Nephron (organoid): Measurements from ENCODE around the gene SETD1B.
"Not testable (repeated sequence)": the region's sequence is repeated elsewhere in the genome, so short reads cannot be mapped to it uniquely, and the experiment has no call there.

Experiments used
- H3K27ac Mint-ChIP-seq, 3 experiments: 2 replicates each; pipeline ENCODE4 v1.8.0; 2020; ENCODE audit warnings: mixed read lengths in 3 of 3, mild to moderate bottlenecking in 2 of 3, moderate library complexity in 1 of 3
- H3K27me3 Mint-ChIP-seq: 2 replicates; pipeline ENCODE4 v1.8.0; 2021; ENCODE audit warnings: low read depth, mild to moderate bottlenecking, moderate library complexity, mixed read lengths
- H3K36me3 Mint-ChIP-seq: 2 replicates; pipeline ENCODE4 v1.8.0; 2020; ENCODE audit warnings: low read depth, mixed read lengths
- H3K4me1 Mint-ChIP-seq: 2 replicates; pipeline ENCODE4 v1.8.0; 2020; ENCODE audit warnings: mixed read lengths
- H3K4me3 Mint-ChIP-seq, 3 experiments: 2 replicates each; pipeline ENCODE4 v1.8.0; 2020; ENCODE audit warnings: mild to moderate bottlenecking in 3 of 3, mixed read lengths in 3 of 3, moderate library complexity in 2 of 3
- H3K9me3 Mint-ChIP-seq: 2 replicates; pipeline ENCODE4 v1.8.0; 2020; ENCODE audit warnings: mixed read lengths
- CTCF ChIP-seq, 3 experiments: fragments of 200-600 bp; sonication (generic); IDR thresholded peaks; one replicate each; pipeline ENCODE4 v1.5.0; 2021; ENCODE audit warnings: antibody characterized with exemption in 3 of 3; ENCODE audit not compliant: unreplicated experiment in 3 of 3

The SETD1B gene

DNA sequence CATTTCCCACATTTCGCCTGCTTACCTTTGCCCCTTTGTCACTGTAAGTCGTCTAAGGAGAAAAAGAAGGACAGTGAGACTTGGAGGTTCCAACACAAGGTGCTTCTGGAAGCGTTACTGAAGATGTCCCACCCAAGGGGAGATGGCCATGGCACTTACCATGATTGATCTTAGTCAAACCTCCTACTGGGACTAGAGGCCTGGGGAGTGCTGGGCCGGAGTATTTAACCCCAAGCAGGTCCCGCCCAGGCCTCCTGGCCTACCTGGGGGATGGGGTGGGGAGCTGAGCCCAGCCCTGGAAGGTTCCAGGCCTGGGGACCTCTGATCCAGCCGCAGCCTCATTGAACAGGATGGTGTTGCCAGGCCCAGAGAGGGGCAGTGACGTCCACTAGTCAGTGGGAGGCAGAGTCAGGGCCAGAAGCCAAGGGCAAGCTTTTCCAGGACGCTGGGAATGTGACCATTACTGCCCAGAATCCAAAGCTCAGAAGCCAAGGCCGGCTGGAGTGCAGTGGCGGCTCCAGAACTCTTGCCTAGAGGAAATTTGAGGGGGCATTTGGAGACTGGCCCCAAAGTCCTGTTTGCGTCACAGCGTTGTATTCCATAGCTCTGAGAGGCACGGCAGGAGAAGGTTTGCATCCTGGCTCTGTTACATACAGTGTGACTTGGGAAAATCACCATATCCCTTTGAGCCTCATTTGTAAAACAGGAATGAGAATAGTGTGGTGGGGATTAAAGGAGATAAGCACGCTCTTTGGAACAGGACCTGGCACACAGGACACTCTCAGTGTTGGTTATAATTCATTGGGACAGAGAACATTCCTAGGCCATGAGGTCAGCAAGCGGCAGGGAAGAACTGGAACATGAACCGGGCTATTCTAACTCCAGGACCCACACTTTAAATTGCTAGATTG is 55.1 kb downstream of the SETD1B start, which contains the start of gene HPD:
Gene HPD (minus strand): TSS at position 198 of the 911 bp plus-strand sequence. CDS start 36 bp downstream, at position 162.
- no peaks in the 10 kb centered on the region for H3K36me3 Mint-ChIP-seq
- TF ChIP-seq CTCF (IDR thresholded peaks at IDR 0.05; ENCODE audit: unreplicated experiment in 3 of 3): no peak
- peaks cover 22% of the 10 kb centered on the region for H3K4me1 Mint-ChIP-seq
- H3K27ac Mint-ChIP-seq: peak within 1 kb of the TSS; percentile 73 to 80 (median 78)
- no peaks in the 10 kb centered on the region for H3K9me3 Mint-ChIP-seq
- H3K27me3 Mint-ChIP-seq: peaks cover 8% of the 10 kb centered on the region
- H3K4me3 Mint-ChIP-seq: peak within 1 kb of the TSS in 1 of 3 experiments; percentile 26

GRCh38 chr12:121860257-121860656 is 56.4 kb downstream of the SETD1B start:
- Mint-ChIP-seq H3K4me3 (no peak overlapping the region), H3K27me3 (peaks cover 3% of the 10 kb centered on the region), H3K9me3 (no peaks in the 10 kb centered on the region), H3K27ac (no peak overlapping the region), H3K4me1 (peaks cover 22% of the 10 kb centered on the region), H3K36me3 (no peaks in the 10 kb centered on the region)
- TF ChIP-seq CTCF (IDR thresholded peaks at IDR 0.05; ENCODE audit: unreplicated experiment in 3 of 3): no peak

DNA sequence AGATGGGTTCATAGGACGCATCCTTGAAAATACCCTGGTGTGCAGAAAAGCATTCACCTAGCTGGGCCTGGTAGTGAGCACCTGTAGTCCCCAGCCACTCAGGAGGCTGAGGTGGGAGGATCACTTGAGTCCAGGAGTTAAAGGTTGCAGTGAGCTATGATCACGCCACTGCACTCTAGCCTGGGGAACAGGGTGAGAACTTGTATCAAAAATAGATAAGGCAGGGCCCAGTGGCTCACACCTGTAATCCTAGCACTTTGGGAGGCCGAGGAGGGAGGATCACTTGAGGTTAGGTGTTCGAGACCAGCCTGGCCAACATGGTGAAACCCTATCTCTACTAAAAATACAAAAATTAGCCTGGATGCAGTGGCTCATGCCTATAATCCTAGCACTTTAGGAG is 56.9 kb downstream of the SETD1B start:
- H3K27me3 Mint-ChIP-seq, H3K27ac Mint-ChIP-seq: not testable (repeated sequence)

DNA sequence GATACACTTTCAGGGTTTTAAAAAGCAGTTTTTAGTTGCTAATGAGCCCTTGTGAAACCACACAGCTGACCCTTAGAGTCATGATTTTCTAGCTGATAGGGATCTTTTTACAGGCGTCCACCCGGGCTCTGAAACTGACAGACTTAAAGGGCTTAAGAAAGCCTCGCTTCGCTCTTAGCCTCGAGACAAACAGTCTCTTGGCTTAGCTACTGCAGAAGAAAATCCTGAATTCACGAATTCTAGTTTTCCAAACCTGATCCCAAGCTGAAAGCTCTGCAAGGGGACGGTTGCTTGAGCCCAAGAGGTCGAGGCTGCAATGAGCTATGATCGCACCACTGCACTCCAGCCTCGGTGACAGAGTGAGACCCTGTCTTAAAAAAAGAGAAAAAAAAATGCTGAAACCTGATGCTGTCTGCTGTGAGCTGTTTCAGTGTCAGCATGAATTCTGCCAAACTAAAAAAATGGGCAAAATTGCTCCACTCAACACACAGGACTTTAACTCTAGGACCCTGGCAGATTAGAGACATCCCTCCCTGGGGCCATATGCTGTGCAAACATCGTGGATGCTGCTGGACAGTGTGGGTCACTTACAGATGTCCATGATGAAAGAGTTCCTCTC is 57.9 kb downstream of the SETD1B start:
- Mint-ChIP-seq H3K9me3 (no peaks in the 10 kb centered on the region), H3K4me3 (peak overlapping the region; percentile 8 to 25 (median 19)), H3K4me1 (peaks cover 22% of the 10 kb centered on the region), H3K27me3 (no peaks in the 10 kb centered on the region), H3K36me3 (no peaks in the 10 kb centered on the region), H3K27ac (peak overlapping the region; percentile 37 to 80 (median 69))
- no peak for TF ChIP-seq CTCF (IDR thresholded peaks at IDR 0.05; ENCODE audit: unreplicated experiment in 3 of 3)

More for the DNA sequence above, 56.9 kb downstream of the SETD1B start:
- not testable (repeated sequence) for H3K4me3 Mint-ChIP-seq, H3K9me3 Mint-ChIP-seq, H3K36me3 Mint-ChIP-seq
- H3K4me1 Mint-ChIP-seq: peaks cover 22% of the 10 kb centered on the region

- Mint-ChIP-seq H3K4me3 (no peak overlapping the region), H3K9me3 (no peaks in the 10 kb centered on the region), H3K4me1 (peaks cover 10% of the 10 kb centered on the region), H3K36me3 (no peaks in the 10 kb centered on the region), H3K27me3 (no peaks in the 10 kb centered on the region), H3K27ac (peak overlapping the region in 1 of 3 experiments; percentile 52)
- TF ChIP-seq CTCF (IDR thresholded peaks at IDR 0.05; ENCODE audit: unreplicated experiment in 3 of 3): no peak
These were observed 62.5 kb downstream of the SETD1B start for GRCh38 chr12:121866331-121866730.

GRCh38 chr12:121869229-121869628 is 65.4 kb downstream of the SETD1B start:
- not testable (repeated sequence) for H3K27ac Mint-ChIP-seq, H3K27me3 Mint-ChIP-seq, H3K9me3 Mint-ChIP-seq, H3K36me3 Mint-ChIP-seq, H3K4me1 Mint-ChIP-seq, H3K4me3 Mint-ChIP-seq
